Glutamatergic neuron (in vitro differentiated cells): ENCODE measurements around the gene GCN1. TPM values are rescaled to one million over a fixed set of nuclear protein-coding genes. Genes with fewer than 3 reads are reported as not detected.

Source experiments
- DNase-seq: peaks from one replicate; pipeline ENCODE4 v3.0.0; 2022
- H3K27ac Mint-ChIP-seq: one replicate; pipeline ENCODE4 v1.8.0; 2020; ENCODE audit warnings: mild to moderate bottlenecking, mixed read lengths, inconsistent platforms; ENCODE audit not compliant: unreplicated experiment
- H3K27me3 Mint-ChIP-seq: one replicate; pipeline ENCODE4 v1.8.0; 2020; ENCODE audit warnings: mild to moderate bottlenecking, moderate library complexity, mixed read lengths, inconsistent platforms; ENCODE audit not compliant: unreplicated experiment
- H3K36me3 Mint-ChIP-seq: one replicate; pipeline ENCODE4 v1.8.0; 2020; ENCODE audit warnings: mild to moderate bottlenecking, mixed read lengths, inconsistent platforms; ENCODE audit not compliant: unreplicated experiment
- H3K4me1 Mint-ChIP-seq: one replicate; pipeline ENCODE4 v1.8.0; 2020; ENCODE audit warnings: mild to moderate bottlenecking, low read depth, mixed read lengths, inconsistent platforms; ENCODE audit not compliant: unreplicated experiment
- H3K4me3 Mint-ChIP-seq: one replicate; pipeline ENCODE4 v1.8.0; 2020; ENCODE audit warnings: mild to moderate bottlenecking, mixed read lengths, inconsistent platforms; ENCODE audit not compliant: unreplicated experiment
- H3K9me3 Mint-ChIP-seq: one replicate; pipeline ENCODE4 v1.8.0; 2020; ENCODE audit warnings: mild to moderate bottlenecking, moderate library complexity, mixed read lengths, inconsistent platforms; ENCODE audit not compliant: unreplicated experiment
- CTCF ChIP-seq: fragments of 200-600 bp; sonication (generic); IDR thresholded peaks from one replicate; pipeline ENCODE4 v1.5.0; 2021; ENCODE audit not compliant: partially characterized antibody, unreplicated experiment
- total RNA-seq: library from RNA; stranded (reverse); fragmentation: NEBNext Ultra II Directional; extraction: Animal tissue kit (Norgen Biotek cat#: 25700); gene quantifications from one replicate; pipeline ENCODE4 v1.2.1, GENCODE V29; 2021; ENCODE audit not compliant: unreplicated experiment

Gene GCN1
- total RNA-seq, 1 donor from 2014 or later: 173 TPM

- Mint-ChIP-seq H3K4me1 (peaks cover 10% of the 10 kb centered on the region), H3K4me3 (no peak overlapping the region), H3K27me3 (peaks cover 10% of the 10 kb centered on the region), H3K36me3 (peaks cover 7% of the 10 kb centered on the region), H3K9me3 (peaks cover 10% of the 10 kb centered on the region), H3K27ac (peak overlapping the region; percentile 93)
- DNase-seq: peak; percentile 87
- TF ChIP-seq CTCF: no peak
Observed at GRCh38 chr12:120093592-120094355, 100.7 kb downstream of the GCN1 start.

- Mint-ChIP-seq H3K4me1 (peaks cover 10% of the 10 kb centered on the region), H3K9me3 (peaks cover 10% of the 10 kb centered on the region), H3K4me3 (no peak overlapping the region), H3K27ac (no peak overlapping the region), H3K36me3 (peaks cover 7% of the 10 kb centered on the region), H3K27me3 (peaks cover 10% of the 10 kb centered on the region)
- DNase-seq: no peak
- TF ChIP-seq CTCF: no peak
Observed at GRCh38 chr12:120093336-120093591, 101.3 kb downstream of the GCN1 start.

DNA sequence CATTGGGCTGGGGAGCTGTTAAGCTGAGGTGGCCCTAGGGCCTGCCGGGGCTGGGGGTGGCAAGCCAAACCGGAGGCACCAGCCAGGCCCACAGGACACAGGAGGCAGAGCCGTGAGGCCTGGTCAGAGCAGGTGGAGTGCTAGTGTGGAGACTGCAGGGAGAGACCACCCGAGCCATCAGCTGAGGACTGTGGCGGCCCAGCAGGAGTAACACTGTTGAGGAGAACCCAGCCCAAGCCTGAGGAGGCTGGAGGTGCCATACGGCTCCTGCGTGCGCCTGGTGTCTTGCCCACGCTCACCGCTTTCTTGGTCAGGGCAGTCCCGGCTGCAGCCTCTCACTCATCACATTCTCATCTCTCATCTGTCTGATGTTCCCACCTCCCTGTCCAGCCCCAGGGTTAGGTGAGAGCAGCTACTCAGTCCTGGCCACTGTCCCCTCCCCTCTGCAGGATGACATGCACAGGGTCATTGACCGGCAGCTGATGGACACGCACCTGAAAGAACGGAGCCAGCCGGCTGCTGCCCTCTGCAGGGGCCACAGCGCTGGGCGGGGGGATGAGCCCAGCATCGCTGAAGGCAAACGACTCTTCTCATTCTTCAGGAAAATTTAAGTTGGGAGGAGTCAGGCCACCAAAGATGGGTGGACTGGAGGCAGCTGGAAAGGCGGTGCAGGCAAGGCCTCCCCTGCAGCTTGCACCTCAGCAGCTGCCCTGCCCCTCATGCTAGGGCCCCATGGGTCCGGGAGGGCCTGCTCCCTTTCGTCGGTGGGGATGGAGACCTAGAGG, 101.8 kb downstream of the GCN1 start:
- H3K4me1 Mint-ChIP-seq: peaks cover 10% of the 10 kb centered on the region
- peaks cover 10% of the 10 kb centered on the region for H3K9me3 Mint-ChIP-seq
- TF ChIP-seq CTCF: no peak
- H3K4me3 Mint-ChIP-seq: peak overlapping the region; percentile 61
- H3K36me3 Mint-ChIP-seq: peaks cover 7% of the 10 kb centered on the region
- H3K27ac Mint-ChIP-seq: peak overlapping the region; percentile 70
- DNase-seq: no peak
- H3K27me3 Mint-ChIP-seq: peaks cover 10% of the 10 kb centered on the region

DNA sequence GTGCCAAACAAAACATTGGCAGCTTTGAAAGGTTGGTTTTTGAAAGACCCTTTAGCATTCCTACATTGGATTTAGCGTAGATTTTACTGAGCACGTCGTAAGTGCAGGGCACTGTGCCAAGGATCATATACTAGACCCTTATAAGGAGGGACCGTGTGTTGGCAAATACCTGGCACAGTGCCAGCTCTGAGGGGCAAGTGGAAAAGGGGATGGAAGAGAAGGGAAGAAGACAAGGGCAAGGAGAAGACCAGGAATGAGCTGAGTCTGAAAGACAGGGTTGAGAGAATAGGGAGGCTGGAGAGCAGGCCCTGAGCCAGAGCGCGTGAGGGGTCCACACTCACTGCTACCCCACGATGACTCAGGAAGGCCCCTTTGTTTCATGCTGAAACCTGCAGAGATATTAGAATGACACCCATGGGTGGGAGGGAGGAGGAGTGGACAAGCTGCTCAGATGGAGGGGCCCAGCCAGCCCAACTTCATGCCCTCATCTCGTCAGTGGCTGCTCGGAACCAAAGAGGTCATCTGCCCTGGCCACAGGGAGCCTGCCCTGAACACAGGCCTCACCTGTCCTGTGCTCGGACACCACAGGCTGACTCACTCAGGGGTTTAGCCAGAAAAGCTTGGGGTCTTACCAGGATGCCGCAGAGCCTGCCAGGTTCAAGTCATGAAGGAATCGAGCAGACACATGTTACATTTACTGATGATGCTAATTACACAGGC, 103.0 kb downstream of the GCN1 start:
- H3K4me3 Mint-ChIP-seq: peak overlapping the region; percentile 34
- H3K36me3 Mint-ChIP-seq: peaks cover 7% of the 10 kb centered on the region
- H3K27me3 Mint-ChIP-seq: peaks cover 14% of the 10 kb centered on the region
- no peak for DNase-seq
- no peak for TF ChIP-seq CTCF
- H3K9me3 Mint-ChIP-seq: peaks cover 18% of the 10 kb centered on the region
- peaks cover 16% of the 10 kb centered on the region for H3K4me1 Mint-ChIP-seq
- no peak overlapping the region for H3K27ac Mint-ChIP-seq
